ENCODE measurements around the gene CFAP57. TPM values are rescaled to one million over a fixed set of nuclear protein-coding genes. Genes with fewer than 3 reads are reported as not detected.

Gene CFAP57
- polyA plus RNA-seq, 2 of the 4 experiments (the other 2 are of a cell fraction): 0.54 to 0.80 TPM

GRCh38 chr1:43203859-43204258 lies 31.7 kb downstream of the CFAP57 start:
- no peak for DNase-seq (ENCODE audit: low read depth in 1 of 2, low spot score in 1 of 2)
- FAIRE-seq: no peak
- no peak for TF ChIP-seq ESRRA (IDR thresholded peaks at IDR 0.05; ENCODE audit: borderline replicate concordance, low read length)
- no peak for TF ChIP-seq HOXA7 (CRISPR knock-in tag; IDR thresholded peaks at IDR 0.05)
- TF ChIP-seq POLR2A (IDR thresholded peaks at IDR 0.05; ENCODE audit: low read length): no peak
- TF ChIP-seq NFE2L2 (conservative IDR thresholded peaks at IDR 0.05; ENCODE audit: low read length): no peak
- no peak for TF ChIP-seq HOXB13 (CRISPR knock-in tag; IDR thresholded peaks at IDR 0.05; ENCODE audit: low read depth)
- TF ChIP-seq CBX8 (IDR thresholded peaks at IDR 0.05): no peak
- TF ChIP-seq NPAS2 (CRISPR knock-in tag; IDR thresholded peaks at IDR 0.05; ENCODE audit: borderline replicate concordance): no peak
- TF ChIP-seq USF2 (IDR thresholded peaks at IDR 0.05): no peak
- no peak for TF ChIP-seq FOXS1 (CRISPR knock-in tag; IDR thresholded peaks at IDR 0.05)
- TF ChIP-seq CEBPB (IDR thresholded peaks at IDR 0.05): no peak
- TF ChIP-seq MYC (IDR thresholded peaks at IDR 0.05; ENCODE audit: borderline replicate concordance, low read length): no peak
- no peak overlapping the region for H3K27ac ChIP-seq
- no peak overlapping the region for H3K4me3 ChIP-seq
- H3K9me3 ChIP-seq: 0 out of 3 replicates have a peak, but pooled peaks cover 3% of the 10 kb centered on the region
- peaks cover 26% of the 10 kb centered on the region for H3K4me1 ChIP-seq
- CTCF ChIA-PET: no interaction called here
- ATAC-seq: no peak
- H3K4me2 ChIP-seq: no peak overlapping the region
- 96% methylated on average over 3 of the region's 3 CpGs for WGBS (ENCODE audit: missing lambda C conversion rate)
- POLR2A ChIA-PET: no interaction called here

- Histone ChIP-seq H3K27ac (peak overlapping the region; percentile 89 to 92; a peak in 5 of 6 replicates), H3K4me2 (no peak overlapping the region), H3K9me3 (0 out of 3 replicates have a peak, but pooled peaks cover 3% of the 10 kb centered on the region), H3K4me1 (peaks cover 26% of the 10 kb centered on the region), H3K4me3 (no peak overlapping the region)
- CTCF ChIA-PET: interaction anchor here (1.2 kb wide), 1 partner anchor 210 kb away, joined by 3 read pairs; no protein-coding TSS in a partner anchor
- TF ChIP-seq JUNB (IDR thresholded peaks at IDR 0.05) (no peak), HDAC2 (IDR thresholded peaks at IDR 0.05) (no peak), NFE2L2 (conservative IDR thresholded peaks at IDR 0.05; ENCODE audit: low read length) (no peak), CBX2 (IDR thresholded peaks at IDR 0.05; ENCODE audit: borderline replicate concordance, low read depth) (no peak), PBX3 (IDR thresholded peaks at IDR 0.05) (no peak), EHMT2 (IDR thresholded peaks at IDR 0.05; ENCODE audit: low read depth) (no peak), TP53 (CRISPR knock-in tag; IDR thresholded peaks at IDR 0.05) (no peak), BHLHE40 (IDR thresholded peaks at IDR 0.05; ENCODE audit: low read depth, low read length) (no peak), RCOR1 (IDR thresholded peaks at IDR 0.05; ENCODE audit: low read depth, low read length) (no peak), HOXB5 (CRISPR knock-in tag; IDR thresholded peaks at IDR 0.05) (no peak), CTCF (IDR thresholded peaks at IDR 0.05) (no peak), MAX (IDR thresholded peaks at IDR 0.05) (no peak)
- no peak for ATAC-seq
- DNase-seq (ENCODE audit: low read depth in 1 of 2, low spot score in 1 of 2): no peak
- FAIRE-seq: no peak
- POLR2A ChIA-PET: no interaction called here
- WGBS (ENCODE audit: missing lambda C conversion rate): 94% methylated on average over 1 of the region's 1 CpG
These were observed 32.3 kb downstream of the CFAP57 start for GRCh38 chr1:43204394-43204793.

- ATAC-seq (no peak), DNase-seq (ENCODE audit: low read depth in 1 of 2, low spot score in 1 of 2) (no peak), FAIRE-seq (no peak)
- TF ChIP-seq JUN (IDR thresholded peaks at IDR 0.05) (no peak), ESRRA (IDR thresholded peaks at IDR 0.05; ENCODE audit: borderline replicate concordance, low read length) (no peak), RARB (CRISPR knock-in tag; IDR thresholded peaks at IDR 0.05) (no peak), TP53 (CRISPR knock-in tag; IDR thresholded peaks at IDR 0.05) (no peak), ZNF302 (CRISPR knock-in tag; IDR thresholded peaks at IDR 0.05) (no peak), CBX8 (IDR thresholded peaks at IDR 0.05) (no peak), EHF (CRISPR knock-in tag; IDR thresholded peaks at IDR 0.05) (no peak), KDM1A (IDR thresholded peaks at IDR 0.05; ENCODE audit: low read depth) (no peak), HEYL (CRISPR knock-in tag; IDR thresholded peaks at IDR 0.05) (no peak), GATA3 (IDR thresholded peaks at IDR 0.05; ENCODE audit: borderline replicate concordance) (no peak), BHLHE40 (IDR thresholded peaks at IDR 0.05; ENCODE audit: low read depth, low read length) (no peak), REST (IDR thresholded peaks at IDR 0.05) (no peak)
- WGBS (ENCODE audit: missing lambda C conversion rate): 90% methylated on average over 4 of the region's 4 CpGs
- Histone ChIP-seq H3K27ac (peak overlapping the region; percentile 89 to 92), H3K4me2 (peak overlapping the region; percentile 84), H3K4me3 (no peak overlapping the region), H3K4me1 (peaks cover 26% of the 10 kb centered on the region), H3K9me3 (0 out of 3 replicates have a peak, but pooled peaks cover 3% of the 10 kb centered on the region)
- POLR2A ChIA-PET: interaction anchor here (0.6 kb wide), 1 partner anchor 445 kb away, joined by 4 read pairs; the partner anchor contains the start of gene KDM4A
- CTCF ChIA-PET: interaction anchor here (1.2 to 2.4 kb wide), 2 partner anchors 21 to 209 kb away, joined by 3 to 9 read pairs; no protein-coding TSS in a partner anchor
These were observed 33.5 kb downstream of the CFAP57 start for GRCh38 chr1:43205671-43206070.
